HEK293 (cell line): Measurements from ENCODE around the gene SH3GL1.

Experiments
- CTCF ChIA-PET: fragments of 350-600 bp; formaldehyde crosslinking; extraction: SDS; loops from one replicate; lab custom pipeline; 2021; ENCODE audit warnings: antibody characterized with exemption; lab: Yijun Ruan, JAX
- POLR2A ChIA-PET: fragments of 300-600 bp; formaldehyde crosslinking; extraction: SDS; loops from one replicate; lab custom pipeline; 2020; ENCODE audit warnings: antibody characterized with exemption, inconsistent platforms; lab: Yijun Ruan, JAX
- H3K27ac ChIP-seq: fragments of 200-500 bp; sonication (Bioruptor generic); 2 replicates; pipeline ENCODE4 v1.5.1; 2014; ENCODE audit warnings: low read depth, low read length, control low read depth, inconsistent platforms; ENCODE audit errors: extremely low read depth
- H3K36me3 ChIP-seq, 2 experiments: fragments of 200-500 bp in 1 of 2; sonication (Bioruptor generic) in 1 of 2; 1 replicate in 1 of 2; 2 replicates in 1 of 2; pipeline ENCODE4 v1.5.1; 2014 to 2017; ENCODE audit warnings: inconsistent platforms in 2 of 2, low read length in 2 of 2; ENCODE audit not compliant: control insufficient read depth in 2 of 2, insufficient read depth in 1 of 2
- H3K4me1 ChIP-seq: fragments of 200-500 bp; sonication (Bioruptor generic); 2 replicates; pipeline ENCODE4 v1.5.1; 2014; ENCODE audit warnings: mild to moderate bottlenecking, low read length, inconsistent platforms; ENCODE audit not compliant: control insufficient read depth, insufficient read depth
- H3K4me3 ChIP-seq: 2 replicates; pipeline ENCODE4 v1.5.1; 2011; ENCODE audit warnings: low read depth, mild to moderate bottlenecking, control low read depth, low read length, moderate library complexity
- H3K9me3 ChIP-seq: fragments of 200-500 bp; sonication (Bioruptor generic); 2 replicates; pipeline ENCODE4 v1.5.1; 2014; ENCODE audit warnings: low read depth, low read length, inconsistent platforms; ENCODE audit not compliant: control insufficient read depth, insufficient read depth
- FEZF1 ChIP-seq: fragments of 450-650 bp; formaldehyde crosslinking; IDR thresholded peaks from 2 replicates; pipeline ENCODE4 v1.5.1; 2016; ENCODE audit warnings: missing biosample characterization, missing genetic modification characterization
- GLIS1 ChIP-seq: fragments of 450-650 bp; formaldehyde crosslinking; IDR thresholded peaks from 2 replicates; pipeline ENCODE4 v1.5.1; 2016; ENCODE audit warnings: missing biosample characterization, missing genetic modification characterization
- IKZF3 ChIP-seq: fragments of 450-650 bp; IDR thresholded peaks from 2 replicates; pipeline ENCODE4 v1.5.0; 2018; ENCODE audit warnings: missing biosample characterization, mild to moderate bottlenecking, missing genetic modification characterization, moderate library complexity
- KLF10 ChIP-seq: fragments of 450-650 bp; IDR thresholded peaks from 2 replicates; pipeline ENCODE4 v1.5.1; 2018; ENCODE audit warnings: missing biosample characterization, mild to moderate bottlenecking, missing genetic modification characterization
- MZF1 ChIP-seq: fragments of 450-650 bp; formaldehyde crosslinking; IDR thresholded peaks from 2 replicates; pipeline ENCODE4 v1.5.1; 2017; ENCODE audit warnings: missing biosample characterization, missing genetic modification characterization, borderline replicate concordance
- OSR2 ChIP-seq: fragments of 450-650 bp; formaldehyde crosslinking; IDR thresholded peaks from 2 replicates; pipeline ENCODE4 v1.5.1; 2016; ENCODE audit warnings: missing biosample characterization, missing genetic modification characterization
- PRDM1 ChIP-seq: fragments of 450-650 bp; formaldehyde crosslinking; IDR thresholded peaks from 2 replicates; pipeline ENCODE4; 2016; ENCODE audit warnings: missing biosample characterization, missing genetic modification characterization
- SCRT1 ChIP-seq: fragments of 450-650 bp; formaldehyde crosslinking; IDR thresholded peaks from 2 replicates; pipeline ENCODE4 v1.5.1; 2016; ENCODE audit warnings: missing biosample characterization, missing genetic modification characterization, borderline replicate concordance
- SP7 ChIP-seq: fragments of 450-650 bp; formaldehyde crosslinking; IDR thresholded peaks from 2 replicates; pipeline ENCODE4 v1.5.1; 2016; ENCODE audit warnings: missing biosample characterization, missing genetic modification characterization
- TCF7L2 ChIP-seq: IDR thresholded peaks from 2 replicates; pipeline ENCODE4 v1.6.1; 2011; ENCODE audit warnings: low read depth, mild to moderate bottlenecking, inconsistent platforms, low read length, moderate library complexity, borderline replicate concordance
- WT1 ChIP-seq: fragments of 450-650 bp; formaldehyde crosslinking; IDR thresholded peaks from 2 replicates; pipeline ENCODE4 v1.5.1; 2016; ENCODE audit warnings: missing biosample characterization, missing genetic modification characterization
- ZBTB17 ChIP-seq: fragments of 450-650 bp; formaldehyde crosslinking; IDR thresholded peaks from 2 replicates; pipeline ENCODE4 v1.5.1; 2016; ENCODE audit warnings: missing biosample characterization, missing genetic modification characterization
- ZFHX2 ChIP-seq: fragments of 450-650 bp; formaldehyde crosslinking; conservative IDR thresholded peaks from 2 replicates; pipeline ENCODE4 v1.5.1; 2016; ENCODE audit warnings: missing biosample characterization, missing genetic modification characterization
- ZIC2 ChIP-seq: fragments of 450-650 bp; formaldehyde crosslinking; IDR thresholded peaks from 2 replicates; pipeline ENCODE4 v1.5.1; 2016; ENCODE audit warnings: missing biosample characterization, missing genetic modification characterization
- ZNF561 ChIP-seq: fragments of 450-650 bp; IDR thresholded peaks from 2 replicates; pipeline ENCODE4 v1.5.1; 2018; ENCODE audit warnings: missing biosample characterization, missing genetic modification characterization, borderline replicate concordance
- ZNF596 ChIP-seq: fragments of 450-650 bp; IDR thresholded peaks from 2 replicates; pipeline ENCODE4 v1.5.0; 2018; ENCODE audit warnings: missing biosample characterization, mild to moderate bottlenecking, missing genetic modification characterization, moderate library complexity
- ZNF626 ChIP-seq: fragments of 450-650 bp; sonication (Bioruptor Pico); formaldehyde crosslinking; IDR thresholded peaks from 2 replicates; pipeline ENCODE4 v1.5.1; 2018; ENCODE audit warnings: missing biosample characterization, missing genetic modification characterization, inconsistent platforms
- ZXDB ChIP-seq: fragments of 450-650 bp; formaldehyde crosslinking; IDR thresholded peaks from 2 replicates; pipeline ENCODE4 v1.5.1; 2016; ENCODE audit warnings: missing biosample characterization, missing genetic modification characterization
- TF ChIP-seq, protein P1 (sequence below): fragments of 450-650 bp; formaldehyde crosslinking; IDR thresholded peaks from 2 replicates; pipeline ENCODE4 v1.5.1; 2017; ENCODE audit warnings: missing biosample characterization, mild to moderate bottlenecking, missing genetic modification characterization, moderate library complexity
- TF ChIP-seq, protein P2 (sequence below): fragments of 450-650 bp; formaldehyde crosslinking; IDR thresholded peaks from 2 replicates; pipeline ENCODE4 v1.5.1; 2017; ENCODE audit warnings: missing biosample characterization, missing genetic modification characterization
- TF ChIP-seq, protein P3 (sequence below): fragments of 450-650 bp; formaldehyde crosslinking; IDR thresholded peaks from 2 replicates; pipeline ENCODE4 v1.5.1; 2017; ENCODE audit warnings: missing biosample characterization, missing genetic modification characterization
- TF ChIP-seq, protein P4 (sequence below): fragments of 450-650 bp; formaldehyde crosslinking; IDR thresholded peaks from 2 replicates; pipeline ENCODE4 v1.5.1; 2016; ENCODE audit warnings: missing biosample characterization, missing genetic modification characterization
- TF ChIP-seq, protein P5 (sequence below): fragments of 450-650 bp; formaldehyde crosslinking; IDR thresholded peaks from 2 replicates; pipeline ENCODE4 v1.5.1; 2016; ENCODE audit warnings: missing biosample characterization, missing genetic modification characterization

SH3GL1 gene

DNA sequence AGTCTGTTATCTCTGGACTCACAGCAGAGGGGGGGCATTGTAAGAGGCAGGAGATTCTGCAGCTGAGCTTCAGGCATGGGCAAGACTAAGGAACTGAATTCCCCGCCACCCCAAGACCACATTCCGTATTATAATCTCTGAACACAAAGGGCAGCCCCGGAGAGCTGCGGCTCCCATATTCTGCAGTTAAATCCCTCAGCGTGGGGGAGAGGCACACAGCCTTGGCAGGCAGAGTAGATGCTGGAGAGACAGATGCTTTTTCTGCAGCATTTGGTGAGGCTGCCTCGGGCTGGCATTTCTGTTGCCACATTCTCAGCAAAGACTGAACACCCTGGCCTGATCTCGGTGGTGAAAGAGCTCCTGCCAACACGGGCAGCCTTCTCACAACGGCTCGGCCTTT is 15.0 kb upstream of the SH3GL1 start (continued):
- no peak for TF ChIP-seq IKZF3 (tag by site-specific recombination)

DNA sequence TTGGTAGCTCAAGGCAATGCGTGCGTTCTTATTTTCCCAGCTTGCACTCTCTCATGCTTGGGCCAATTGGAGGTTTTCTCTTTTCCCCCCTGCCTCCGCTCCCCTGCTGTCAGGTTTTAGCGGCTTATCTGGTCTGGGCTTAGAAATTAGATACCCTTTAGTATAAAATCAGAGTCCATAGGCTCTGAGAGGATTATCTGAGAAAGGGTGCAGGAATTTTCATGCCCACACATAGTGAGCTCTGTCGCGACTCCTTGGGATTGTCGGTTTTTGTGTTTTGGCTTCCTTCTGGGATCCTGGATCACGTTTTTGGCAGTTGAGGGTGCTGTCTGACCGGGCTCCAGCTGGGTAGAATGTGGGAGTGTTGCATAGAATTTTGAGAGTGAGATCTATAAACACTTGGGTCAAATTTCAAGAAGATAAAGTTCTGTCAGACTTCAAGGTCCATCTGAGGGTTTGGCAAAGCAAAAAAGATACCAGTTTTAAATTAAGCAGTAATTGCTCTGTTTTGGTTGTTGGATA is 14.5 kb upstream of the SH3GL1 start:
- no peaks in the 10 kb centered on the region for H3K9me3 ChIP-seq
- H3K27ac ChIP-seq = peak overlapping the region; percentile 34; the same call in 1 of the 2 replicates
- H3K4me3 ChIP-seq = no peak overlapping the region
- peaks cover 15% of the 10 kb centered on the region for H3K4me1 ChIP-seq
- peaks cover 66 to 94% of the 10 kb centered on the region in 2 experiments for H3K36me3 ChIP-seq
- TF ChIP-seq ZNF561 (tag by site-specific recombination) (peak; percentile 55; the same call in 1 of the 2 replicates), SP7 (tag by site-specific recombination) (no peak), ZNF626 (tag by site-specific recombination) (no peak), ZFHX2 (peak; percentile 37; the same call in 1 of the 2 replicates), FEZF1 (tag by site-specific recombination) (peak; percentile 12; the same call in 1 of the 2 replicates), KLF10 (tag by site-specific recombination) (peak; percentile 39; the same call in 1 of the 2 replicates), WT1 (tag by site-specific recombination) (peak; percentile 66), ZBTB17 (tag by site-specific recombination) (peak; percentile 75), ZNF596 (tag by site-specific recombination) (peak; percentile 33; the same call in 1 of the 2 replicates), GLIS1 (tag by site-specific recombination) (peak; percentile 90), IKZF3 (tag by site-specific recombination) (peak; percentile 62; the same call in 1 of the 2 replicates), TCF7L2 (peak; percentile 21; the same call in 1 of the 2 replicates), MZF1 (no peak), OSR2 (tag by site-specific recombination) (peak; percentile 75), PRDM1 (tag by site-specific recombination) (0 out of 2 replicates have a peak, but pooled peaks have one; percentile 13), SCRT1 (tag by site-specific recombination) (peak; percentile 75), ZIC2 (tag by site-specific recombination) (peak; percentile 78), ZXDB (tag by site-specific recombination) (peak; percentile 68; the same call in 1 of the 2 replicates)
- TF ChIP-seq, protein P1, sequence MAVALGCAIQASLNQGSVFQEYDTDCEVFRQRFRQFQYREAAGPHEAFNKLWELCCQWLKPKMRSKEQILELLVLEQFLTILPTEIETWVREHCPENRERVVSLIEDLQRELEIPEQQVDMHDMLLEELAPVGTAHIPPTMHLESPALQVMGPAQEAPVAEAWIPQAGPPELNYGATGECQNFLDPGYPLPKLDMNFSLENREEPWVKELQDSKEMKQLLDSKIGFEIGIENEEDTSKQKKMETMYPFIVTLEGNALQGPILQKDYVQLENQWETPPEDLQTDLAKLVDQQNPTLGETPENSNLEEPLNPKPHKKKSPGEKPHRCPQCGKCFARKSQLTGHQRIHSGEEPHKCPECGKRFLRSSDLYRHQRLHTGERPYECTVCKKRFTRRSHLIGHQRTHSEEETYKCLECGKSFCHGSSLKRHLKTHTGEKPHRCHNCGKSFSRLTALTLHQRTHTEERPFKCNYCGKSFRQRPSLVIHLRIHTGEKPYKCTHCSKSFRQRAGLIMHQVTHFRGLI (tag by site-specific recombination) = peak; percentile 28; the same call in 1 of the 2 replicates
- TF ChIP-seq, protein P2, sequence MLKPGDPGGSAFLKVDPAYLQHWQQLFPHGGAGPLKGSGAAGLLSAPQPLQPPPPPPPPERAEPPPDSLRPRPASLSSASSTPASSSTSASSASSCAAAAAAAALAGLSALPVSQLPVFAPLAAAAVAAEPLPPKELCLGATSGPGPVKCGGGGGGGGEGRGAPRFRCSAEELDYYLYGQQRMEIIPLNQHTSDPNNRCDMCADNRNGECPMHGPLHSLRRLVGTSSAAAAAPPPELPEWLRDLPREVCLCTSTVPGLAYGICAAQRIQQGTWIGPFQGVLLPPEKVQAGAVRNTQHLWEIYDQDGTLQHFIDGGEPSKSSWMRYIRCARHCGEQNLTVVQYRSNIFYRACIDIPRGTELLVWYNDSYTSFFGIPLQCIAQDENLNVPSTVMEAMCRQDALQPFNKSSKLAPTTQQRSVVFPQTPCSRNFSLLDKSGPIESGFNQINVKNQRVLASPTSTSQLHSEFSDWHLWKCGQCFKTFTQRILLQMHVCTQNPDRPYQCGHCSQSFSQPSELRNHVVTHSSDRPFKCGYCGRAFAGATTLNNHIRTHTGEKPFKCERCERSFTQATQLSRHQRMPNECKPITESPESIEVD (tag by site-specific recombination) = peak; percentile 54
- TF ChIP-seq, protein P3, sequence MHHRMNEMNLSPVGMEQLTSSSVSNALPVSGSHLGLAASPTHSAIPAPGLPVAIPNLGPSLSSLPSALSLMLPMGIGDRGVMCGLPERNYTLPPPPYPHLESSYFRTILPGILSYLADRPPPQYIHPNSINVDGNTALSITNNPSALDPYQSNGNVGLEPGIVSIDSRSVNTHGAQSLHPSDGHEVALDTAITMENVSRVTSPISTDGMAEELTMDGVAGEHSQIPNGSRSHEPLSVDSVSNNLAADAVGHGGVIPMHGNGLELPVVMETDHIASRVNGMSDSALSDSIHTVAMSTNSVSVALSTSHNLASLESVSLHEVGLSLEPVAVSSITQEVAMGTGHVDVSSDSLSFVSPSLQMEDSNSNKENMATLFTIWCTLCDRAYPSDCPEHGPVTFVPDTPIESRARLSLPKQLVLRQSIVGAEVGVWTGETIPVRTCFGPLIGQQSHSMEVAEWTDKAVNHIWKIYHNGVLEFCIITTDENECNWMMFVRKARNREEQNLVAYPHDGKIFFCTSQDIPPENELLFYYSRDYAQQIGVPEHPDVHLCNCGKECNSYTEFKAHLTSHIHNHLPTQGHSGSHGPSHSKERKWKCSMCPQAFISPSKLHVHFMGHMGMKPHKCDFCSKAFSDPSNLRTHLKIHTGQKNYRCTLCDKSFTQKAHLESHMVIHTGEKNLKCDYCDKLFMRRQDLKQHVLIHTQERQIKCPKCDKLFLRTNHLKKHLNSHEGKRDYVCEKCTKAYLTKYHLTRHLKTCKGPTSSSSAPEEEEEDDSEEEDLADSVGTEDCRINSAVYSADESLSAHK = no peak
- TF ChIP-seq, protein P4, sequence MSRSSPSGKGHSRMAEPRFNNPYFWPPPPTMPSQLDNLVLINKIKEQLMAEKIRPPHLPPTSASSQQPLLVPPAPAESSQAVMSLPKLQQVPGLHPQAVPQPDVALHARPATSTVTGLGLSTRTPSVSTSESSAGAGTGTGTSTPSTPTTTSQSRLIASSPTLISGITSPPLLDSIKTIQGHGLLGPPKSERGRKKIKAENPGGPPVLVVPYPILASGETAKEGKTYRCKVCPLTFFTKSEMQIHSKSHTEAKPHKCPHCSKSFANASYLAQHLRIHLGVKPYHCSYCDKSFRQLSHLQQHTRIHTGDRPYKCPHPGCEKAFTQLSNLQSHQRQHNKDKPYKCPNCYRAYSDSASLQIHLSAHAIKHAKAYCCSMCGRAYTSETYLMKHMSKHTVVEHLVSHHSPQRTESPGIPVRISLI = no peak
- TF ChIP-seq, protein P5, sequence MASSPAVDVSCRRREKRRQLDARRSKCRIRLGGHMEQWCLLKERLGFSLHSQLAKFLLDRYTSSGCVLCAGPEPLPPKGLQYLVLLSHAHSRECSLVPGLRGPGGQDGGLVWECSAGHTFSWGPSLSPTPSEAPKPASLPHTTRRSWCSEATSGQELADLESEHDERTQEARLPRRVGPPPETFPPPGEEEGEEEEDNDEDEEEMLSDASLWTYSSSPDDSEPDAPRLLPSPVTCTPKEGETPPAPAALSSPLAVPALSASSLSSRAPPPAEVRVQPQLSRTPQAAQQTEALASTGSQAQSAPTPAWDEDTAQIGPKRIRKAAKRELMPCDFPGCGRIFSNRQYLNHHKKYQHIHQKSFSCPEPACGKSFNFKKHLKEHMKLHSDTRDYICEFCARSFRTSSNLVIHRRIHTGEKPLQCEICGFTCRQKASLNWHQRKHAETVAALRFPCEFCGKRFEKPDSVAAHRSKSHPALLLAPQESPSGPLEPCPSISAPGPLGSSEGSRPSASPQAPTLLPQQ = 0 out of 2 replicates have a peak, but pooled peaks have one; percentile 27
- ChIA-PET CTCF (interaction anchor here (0.5 to 3.2 kb wide), 3 partner anchors 9 to 148 kb away, joined by 3 to 14 read pairs (median 3); no protein-coding TSS in a partner anchor), POLR2A (interaction anchor here (0.6 to 2.5 kb wide), 3 partner anchors 9 to 267 kb away, joined by 4 to 9 read pairs (median 8); no protein-coding TSS in a partner anchor)
